CD1c-positive myeloid dendritic cell (primary cell): ENCODE measurements around the gene NEGR1.

Experiments
- DNase-seq: peaks from one replicate; pipeline ENCODE4 v3.0.0-alpha.2; 2016; ENCODE audit errors: extremely low spot score

NEGR1 gene

DNA sequence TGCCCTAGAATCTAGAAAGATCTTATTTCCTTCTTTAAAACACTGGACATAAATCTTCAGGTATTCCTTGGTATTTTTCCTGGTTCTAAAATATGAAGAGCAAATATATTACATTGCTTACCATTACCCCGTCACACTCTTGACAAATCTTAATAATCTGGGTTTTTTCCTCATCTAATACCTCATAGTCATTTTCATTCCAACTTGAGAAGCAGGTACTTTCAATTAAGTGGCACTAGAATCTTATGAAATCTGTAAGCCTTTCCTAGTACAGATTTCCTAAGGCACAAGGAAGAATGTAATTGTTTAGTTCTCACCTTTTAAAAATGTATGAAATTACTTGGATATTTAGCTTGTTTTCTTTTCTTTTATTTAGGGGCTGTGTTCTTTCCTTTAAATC lies 720.0 kb downstream of the NEGR1 start:
- no peak for DNase-seq

DNA sequence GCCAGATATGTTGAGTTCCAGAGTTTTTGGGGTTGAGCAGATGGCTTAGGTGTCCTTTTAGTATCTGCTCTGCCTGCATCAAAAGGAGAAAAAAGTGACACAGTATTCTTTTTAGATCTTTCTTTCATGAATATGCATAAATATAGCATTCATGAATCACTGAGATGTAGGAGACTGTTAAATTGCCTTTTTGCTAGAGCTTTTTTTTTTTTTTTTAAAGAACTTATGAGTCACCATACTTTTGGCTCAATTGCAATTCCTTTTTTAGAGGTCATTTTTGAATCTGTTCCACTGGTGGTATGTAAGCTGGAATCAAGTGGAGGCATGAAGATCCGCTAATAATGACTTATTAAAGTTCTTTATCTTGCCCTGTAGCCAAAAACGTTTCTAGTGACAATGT lies 720.6 kb downstream of the NEGR1 start:
- no peak for DNase-seq

DNA sequence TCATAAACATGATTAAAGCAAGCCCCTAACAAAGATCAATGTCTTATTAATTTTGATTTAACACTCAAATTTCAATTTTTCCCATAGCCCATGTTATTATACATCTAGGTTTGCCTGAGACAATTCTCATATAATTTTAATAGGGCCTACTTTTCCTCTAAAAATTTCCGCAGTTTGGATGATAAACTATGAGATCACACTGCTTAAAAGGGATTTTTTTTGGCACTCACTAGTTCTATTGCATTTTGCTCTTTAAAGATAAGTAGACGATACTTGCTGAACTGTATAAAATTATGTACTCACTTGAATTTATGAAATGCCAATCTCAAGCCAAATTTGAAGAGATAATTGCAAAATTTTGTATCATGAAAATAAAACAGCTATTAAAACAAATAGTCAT lies 721.1 kb downstream of the NEGR1 start:
- DNase-seq: no peak

DNA sequence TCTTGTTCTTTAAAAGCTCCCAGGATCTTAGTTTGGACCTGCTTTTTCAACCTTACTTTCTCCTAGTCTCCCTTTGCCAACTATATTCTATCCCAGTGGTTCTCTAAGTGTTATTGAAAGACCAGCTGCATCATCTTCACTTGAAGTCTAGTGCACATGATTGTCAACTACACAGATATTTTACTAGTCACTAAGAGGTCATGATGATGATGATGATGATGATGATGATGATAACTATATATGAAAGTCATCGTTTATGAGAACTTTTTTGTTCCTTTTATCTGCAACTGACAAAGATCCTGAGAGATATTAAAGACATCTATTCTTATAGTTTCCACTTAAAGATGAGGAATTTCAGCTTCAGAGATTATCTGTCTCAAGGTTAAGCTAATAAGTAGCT lies 722.5 kb downstream of the NEGR1 start:
- DNase-seq: no peak

DNA sequence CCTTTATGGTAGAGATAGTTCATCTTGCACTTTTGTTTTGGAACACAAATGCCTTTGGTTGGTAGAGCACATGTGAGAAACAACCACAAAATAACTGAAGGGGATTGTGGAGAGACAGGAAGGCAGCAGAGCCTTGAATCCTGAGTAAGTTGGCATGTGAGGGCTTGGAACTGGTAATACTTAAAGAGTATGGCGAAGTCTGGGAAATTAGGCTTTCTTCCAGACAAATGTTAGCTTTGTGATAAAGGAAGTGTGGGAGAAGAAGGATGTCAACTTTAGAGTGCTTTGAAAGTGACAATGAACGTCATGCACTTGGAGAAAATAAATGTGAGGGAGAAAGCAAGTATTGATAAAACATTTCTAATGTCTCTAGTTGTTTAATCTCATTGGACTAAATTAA lies 725.2 kb downstream of the NEGR1 start:
- no peak for DNase-seq

DNA sequence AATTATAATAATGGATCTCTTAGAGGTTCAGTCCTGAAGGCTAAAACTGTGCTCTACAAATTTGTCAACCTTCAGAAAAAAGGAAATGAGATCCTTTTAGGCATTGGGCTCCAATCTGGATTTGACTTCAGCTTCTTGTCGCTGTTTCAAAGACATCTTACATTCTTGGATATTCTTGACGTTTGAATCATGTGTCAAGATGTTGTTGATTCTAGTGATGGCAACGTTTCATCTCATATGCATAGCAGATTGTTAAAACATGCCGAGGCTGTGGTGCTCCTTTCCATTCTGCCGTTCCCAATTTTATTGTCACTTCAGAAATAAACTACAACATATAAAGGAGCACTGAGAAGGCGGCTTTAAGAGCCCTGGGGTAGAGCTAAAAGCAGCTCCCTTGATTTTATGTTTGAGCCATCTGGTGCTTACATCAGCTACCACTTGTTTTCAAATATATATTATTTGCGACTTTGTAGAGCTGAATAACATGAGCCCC lies 733.9 kb downstream of the NEGR1 start:
- no peak for DNase-seq

DNA sequence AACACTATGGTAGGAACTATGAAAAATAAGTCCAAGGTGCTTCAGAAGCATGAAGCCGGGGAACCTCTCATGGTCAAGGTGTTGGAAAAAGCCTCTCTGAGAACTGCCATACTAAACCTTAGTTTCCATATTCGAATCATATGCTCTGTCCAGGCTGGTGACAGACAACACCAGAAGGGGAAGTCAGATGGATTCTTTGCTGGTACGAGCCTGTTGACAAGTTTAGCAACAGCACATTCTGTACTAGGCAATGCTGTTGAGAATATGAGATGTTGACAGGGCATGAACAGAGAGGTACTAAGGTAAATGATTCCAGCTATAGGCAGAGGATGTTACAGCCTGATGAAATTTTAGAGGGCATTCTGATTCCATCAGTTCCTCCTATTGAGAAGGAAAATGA lies 740.2 kb downstream of the NEGR1 start:
- DNase-seq: no peak

DNA sequence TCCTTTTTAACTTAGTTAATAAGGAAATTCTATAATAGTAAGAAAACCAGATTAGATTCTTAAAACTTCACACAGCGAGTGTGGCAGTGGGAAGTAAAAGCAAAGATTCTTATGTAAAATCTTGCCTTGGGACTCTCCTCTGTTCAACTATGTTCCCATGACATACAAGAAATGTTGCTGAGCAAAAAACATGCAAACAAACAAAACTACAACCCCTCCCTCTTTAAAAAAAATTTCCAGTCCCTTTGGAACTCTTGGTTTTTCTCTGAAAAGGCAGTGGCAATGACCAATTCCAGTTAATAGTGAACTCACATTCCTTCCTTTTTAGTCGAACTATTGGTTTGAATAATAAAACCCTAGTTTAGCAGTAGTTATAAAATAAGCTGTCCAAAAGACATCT lies 748.4 kb downstream of the NEGR1 start:
- no peak for DNase-seq

DNA sequence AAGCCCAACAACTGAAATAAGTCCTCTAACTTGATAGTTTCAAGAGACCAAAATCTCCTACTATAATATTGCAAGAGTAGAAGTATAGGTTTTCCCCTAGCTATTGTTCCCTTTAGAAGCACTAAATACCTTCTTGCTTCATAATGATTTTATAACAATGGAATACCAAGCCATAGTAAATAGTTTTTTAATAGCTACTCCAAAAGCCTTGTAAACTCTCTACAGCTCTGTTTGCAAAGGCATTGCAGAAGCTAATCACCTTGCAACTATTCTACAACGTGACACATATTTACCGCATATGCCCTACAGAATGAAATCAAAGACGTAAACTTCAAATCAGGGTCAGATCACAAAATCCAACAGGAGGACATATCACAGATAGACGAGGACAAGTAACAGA lies 750.0 kb downstream of the NEGR1 start:
- no peak for DNase-seq

DNA sequence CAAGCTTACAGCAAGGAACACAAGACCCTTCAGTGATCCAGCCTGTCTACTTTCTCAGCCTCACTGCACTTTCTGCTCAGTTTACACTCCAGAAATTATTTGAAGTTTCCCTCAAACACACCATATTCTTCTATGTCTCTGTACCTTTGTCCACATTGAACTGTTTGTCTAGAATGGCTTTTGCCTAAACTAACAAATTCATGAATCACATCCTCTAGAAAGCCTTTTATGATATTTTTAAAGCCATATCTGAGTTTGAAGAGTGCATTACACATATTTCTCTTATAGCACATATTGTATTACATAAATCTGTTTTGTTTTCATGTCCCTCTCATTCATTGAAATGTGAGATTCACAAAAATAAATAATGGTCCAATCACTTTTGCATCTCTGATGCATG lies 755.5 kb downstream of the NEGR1 start:
- DNase-seq: no peak

DNA sequence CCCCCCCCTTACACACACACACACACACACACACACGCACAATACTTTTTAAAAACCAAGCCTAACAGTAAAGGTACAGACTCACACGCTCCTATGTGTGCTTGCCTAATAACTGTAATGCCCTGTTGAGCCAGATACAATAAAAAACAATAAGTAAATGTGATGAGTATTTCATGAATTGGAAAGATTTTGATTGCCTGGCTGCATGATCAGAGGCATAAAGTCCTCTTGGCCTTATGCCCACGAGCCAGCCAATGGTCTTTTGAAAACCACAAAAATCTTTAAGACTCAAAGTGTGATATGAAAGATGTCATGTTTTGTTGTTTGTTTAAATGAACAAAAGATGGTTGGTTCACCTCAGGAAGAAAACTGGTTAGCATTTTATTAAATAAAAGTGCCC lies 759.6 kb downstream of the NEGR1 start:
- no peak for DNase-seq

DNA sequence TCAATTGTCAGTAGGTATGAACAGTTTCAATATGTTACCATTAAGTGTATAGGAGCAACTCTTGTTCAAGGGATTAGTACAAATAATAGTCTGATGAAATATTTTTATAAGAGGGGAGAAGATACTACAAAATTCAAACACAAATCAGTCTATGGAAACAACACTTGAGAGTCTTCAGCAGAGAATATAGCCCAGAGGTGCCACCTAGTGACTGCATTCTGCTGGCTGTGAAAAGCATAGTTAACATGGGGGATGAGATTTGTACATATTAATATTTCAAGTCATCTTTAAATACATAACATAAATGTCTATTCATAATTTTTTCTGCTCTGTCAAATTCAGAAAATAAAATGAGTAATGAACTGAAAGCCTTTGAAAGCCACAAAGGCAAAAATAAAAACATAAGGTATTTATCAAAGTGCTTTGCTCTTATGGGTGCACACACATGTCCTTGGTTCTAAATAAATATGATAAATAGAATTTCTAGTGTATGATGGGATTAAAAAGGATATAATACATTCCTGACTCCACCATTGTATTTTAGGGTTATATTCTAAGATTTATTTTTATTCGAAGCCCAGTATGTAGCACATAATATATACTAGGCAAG lies 760.6 kb downstream of the NEGR1 start:
- DNase-seq: peak; percentile 21

DNA sequence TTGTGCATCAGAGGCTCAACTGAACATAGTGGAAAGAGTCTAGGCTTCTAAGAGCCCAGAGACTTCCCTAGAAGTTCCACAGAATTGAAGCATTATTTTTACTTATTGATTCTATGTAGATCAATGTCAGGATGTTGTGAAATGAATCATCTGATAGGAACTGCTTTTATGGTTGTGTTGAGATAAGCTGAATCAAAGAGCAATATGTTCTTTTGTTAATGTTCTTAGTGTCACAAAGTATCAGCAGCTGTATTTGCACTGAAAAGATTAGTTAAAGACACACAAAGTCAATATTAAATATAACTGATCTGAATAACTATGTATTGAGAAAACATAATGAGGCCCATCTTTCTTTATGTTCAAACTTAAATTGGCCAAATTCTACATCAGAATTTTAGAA lies 770.8 kb downstream of the NEGR1 start:
- no peak for DNase-seq

DNA sequence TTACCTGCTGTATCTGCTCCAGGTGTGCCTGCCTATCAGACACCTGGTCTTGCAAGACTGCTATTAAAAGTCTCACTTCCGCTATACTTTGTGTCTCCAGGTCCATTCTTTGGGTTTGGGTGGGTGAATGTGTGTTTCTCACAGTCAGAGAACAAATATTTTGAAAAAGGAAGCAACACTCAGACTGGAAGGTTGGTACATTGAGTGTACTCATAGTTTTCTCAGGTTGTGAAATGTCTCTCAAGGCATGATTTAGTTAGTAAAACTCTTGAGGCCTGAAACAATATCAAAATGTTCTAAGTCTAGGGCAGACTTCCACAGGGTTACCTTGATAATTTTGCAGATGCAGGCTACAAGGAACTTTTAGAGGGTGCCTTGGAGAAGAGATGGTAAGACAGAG lies 771.6 kb downstream of the NEGR1 start:
- DNase-seq: no peak

DNA sequence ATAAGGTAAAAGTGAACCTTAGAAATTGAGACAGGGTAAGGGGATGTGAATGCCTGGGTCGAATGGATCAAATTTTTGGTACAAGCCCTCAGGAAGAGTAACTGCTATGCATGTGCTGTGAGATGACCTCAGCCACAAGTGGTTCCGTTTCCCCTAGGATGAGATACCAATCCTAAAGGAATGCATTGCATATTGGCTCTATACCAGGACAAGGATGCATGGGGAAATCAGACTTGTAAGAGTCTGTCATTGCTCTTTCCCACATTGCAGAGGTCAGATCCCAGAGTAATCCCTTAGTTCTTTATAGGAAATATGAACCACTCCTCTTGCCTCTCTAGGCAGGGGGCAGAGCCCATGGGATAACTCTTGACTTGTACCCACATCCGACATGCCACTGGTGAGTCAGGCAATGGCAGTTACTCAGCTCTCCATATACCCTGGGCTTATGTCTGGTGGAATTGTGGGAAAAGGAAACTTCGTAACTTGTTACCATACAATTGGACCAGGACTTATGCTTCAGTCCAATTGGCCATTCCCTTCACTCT lies 773.2 kb downstream of the NEGR1 start:
- no peak for DNase-seq

DNA sequence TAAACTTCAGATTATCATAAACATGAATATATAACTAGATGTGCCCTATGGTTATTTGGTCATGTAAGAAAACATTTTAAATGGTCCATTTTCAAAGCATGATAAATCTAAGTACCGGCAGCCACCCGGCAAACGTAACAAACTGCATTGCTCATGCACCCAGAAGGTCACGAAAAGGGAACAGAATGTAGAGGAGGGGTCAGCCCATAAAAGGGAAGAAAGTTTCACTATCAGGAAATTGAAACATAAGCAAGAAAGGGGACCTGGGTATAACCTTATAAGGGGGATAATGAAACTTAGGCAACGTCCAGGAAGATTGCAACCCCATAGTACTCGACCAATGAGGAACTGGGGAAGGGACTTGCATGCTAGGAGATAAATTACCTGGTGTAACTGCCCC lies 780.3 kb downstream of the NEGR1 start:
- DNase-seq: peak; percentile 52

DNA sequence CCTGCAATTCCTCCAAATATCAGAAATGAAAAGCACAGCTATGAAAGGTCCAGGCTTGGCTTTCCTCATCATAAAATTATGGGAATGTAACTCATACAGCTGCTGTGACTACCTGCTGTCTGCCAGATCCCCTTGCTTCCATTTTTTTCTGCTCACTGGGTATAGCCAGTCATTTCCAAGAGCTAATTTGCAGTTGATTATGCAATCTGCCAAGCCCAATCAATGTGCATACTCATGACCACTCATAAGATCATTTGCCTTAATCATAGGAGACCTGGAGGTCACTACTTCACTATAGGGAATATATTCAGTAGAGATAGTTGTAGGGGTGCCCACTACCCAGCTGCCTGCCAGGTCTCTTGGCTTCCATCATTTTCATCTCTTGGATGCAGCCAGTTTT lies 783.8 kb downstream of the NEGR1 start:
- no peak for DNase-seq

DNA sequence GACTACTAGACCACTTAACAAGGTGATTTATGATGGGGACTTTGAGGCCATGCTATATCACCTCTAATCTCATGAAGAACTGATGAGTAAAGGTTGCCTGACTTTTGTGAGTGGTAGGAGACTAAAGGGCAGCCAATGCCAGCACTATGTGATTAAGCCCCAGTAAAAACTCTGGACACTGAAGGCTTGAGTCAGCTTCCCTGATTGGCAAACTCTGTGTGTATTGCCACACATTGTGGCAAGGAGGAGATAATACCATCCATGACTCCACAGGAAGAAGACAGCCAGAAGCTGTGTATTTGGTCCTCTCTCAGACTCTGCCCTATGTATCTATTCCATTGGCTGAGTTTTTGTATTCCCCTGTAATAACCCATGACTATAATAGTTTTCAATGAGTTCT lies 788.2 kb downstream of the NEGR1 start:
- no peak for DNase-seq

DNA sequence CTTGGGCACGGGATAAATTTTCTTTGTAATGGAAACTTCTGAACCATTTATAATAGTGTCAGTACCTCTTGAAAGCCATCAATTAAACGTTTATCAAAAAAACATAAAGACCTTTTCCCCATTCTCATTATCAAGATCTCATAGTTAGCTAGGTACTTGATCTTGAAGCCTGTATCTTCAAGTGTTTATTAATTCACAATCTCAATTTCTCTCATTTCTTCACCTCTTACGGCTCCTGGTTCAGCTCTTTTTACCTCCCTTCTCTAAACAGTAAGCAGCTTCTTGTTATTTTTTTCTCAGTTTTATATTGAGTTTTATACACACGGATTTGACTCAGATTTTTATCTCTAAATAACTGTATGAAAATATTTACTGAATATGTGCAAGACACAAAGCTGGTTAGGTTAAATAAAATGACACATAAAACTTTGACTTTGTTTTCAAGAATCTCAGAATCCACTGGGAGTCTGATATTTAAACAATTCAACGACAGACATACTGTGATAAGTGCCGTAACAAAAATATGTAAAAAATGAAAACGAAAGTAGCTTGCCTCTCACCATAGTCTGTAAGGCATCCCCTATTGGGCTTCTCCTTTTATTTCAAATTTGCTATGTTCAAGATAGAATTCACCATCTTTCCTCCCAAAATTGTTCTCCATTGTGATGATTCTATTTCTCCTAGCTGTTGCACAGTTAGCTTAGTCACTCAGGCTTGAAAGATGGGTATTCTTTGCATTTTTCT lies 789.9 kb downstream of the NEGR1 start:
- no peak for DNase-seq

DNA sequence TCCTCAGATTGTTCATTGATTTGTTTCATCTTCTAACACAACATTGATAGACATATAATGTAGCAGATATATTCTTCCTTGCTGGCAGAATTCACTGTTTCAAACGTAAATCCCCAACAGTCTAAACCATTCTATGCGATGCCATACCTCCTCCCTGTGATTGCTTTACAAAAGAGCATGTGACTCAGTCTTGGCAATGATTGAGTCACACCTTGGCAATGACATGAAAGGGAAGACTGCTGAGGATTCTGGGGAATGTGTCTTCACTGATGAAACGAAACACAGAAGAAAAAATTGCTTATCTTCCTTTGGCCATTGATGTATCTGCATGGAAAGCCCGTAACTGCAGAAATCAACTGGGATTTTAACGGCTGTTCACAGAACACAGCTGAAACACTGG lies 791.9 kb downstream of the NEGR1 start:
- DNase-seq: no peak

DNA sequence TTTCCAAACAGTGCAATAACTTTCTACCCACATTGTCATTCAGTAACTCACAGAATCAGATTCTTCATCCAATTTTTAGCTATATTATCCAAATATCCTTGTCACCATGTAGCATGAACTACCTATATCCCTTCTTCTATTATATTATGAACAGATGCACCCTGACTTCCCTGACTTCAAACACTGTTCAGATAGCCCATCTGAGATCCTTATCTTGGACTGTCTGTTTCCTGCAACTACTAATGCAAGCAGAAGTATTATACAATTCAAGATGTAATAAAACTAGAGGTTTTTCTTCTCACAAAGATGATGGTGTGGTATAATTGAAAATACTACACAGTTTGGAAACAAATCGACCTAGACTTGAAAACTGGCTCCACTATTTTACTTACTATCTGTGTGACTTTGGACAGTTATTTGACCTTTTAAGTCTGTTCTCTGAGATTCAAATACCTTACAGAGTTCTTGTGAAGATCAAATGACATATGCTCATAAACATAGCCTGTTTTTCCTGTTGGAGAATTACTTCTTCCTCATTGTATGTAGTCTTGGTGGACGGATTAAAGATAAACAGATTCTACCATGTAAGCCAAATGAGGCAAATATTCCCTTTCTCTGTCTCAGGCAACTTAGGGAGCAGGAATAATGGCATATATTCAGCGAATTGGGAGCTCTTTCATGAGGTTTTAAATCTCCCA lies 793.6 kb downstream of the NEGR1 start:
- DNase-seq: no peak

DNA sequence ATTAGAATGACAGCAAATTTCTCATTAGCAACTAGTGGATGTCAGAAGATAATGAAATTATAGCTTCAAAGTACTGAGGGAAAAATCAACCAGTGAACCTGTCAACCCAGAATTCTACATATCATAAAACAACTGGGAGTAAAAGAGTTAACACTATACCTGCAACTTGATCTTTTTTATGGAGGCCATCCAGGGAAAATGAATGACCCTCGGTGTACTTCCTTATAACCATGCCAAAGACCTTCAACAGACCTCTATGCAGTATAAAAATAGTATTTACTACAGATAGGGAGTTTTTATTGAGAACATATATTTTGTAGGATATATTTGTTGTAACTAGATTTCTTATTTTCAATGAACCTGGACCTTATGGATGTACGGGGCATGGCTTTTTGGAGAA lies 809.0 kb downstream of the NEGR1 start:
- DNase-seq: no peak

DNA sequence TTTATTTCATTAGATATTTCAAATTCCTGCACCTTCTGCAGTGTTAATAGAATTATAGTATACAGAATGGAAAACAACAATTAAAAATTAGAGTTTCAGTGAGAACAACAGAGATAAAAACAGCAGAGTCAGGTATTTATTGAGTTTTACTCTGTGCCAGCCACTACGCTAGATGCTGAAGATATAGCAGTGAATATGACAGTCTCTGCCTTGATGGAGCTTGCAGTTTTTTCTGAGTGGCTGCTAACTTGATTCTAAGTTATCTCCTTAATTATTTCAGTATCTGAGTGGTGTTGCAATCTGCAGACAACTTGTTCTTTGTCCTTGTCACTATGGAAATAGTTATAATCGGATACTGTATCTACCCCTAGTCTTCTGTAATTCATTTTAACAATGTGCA lies 817.2 kb downstream of the NEGR1 start:
- DNase-seq: no peak
